Hypothalamus (tissue), 51 donors: Measurements from ENCODE around the gene RYR2.

Experiments used
- DNase-seq, 51 donors: peaks; one replicate each; lab custom pipeline; 2025; lab: John Stamatoyannopoulos, UW

The RYR2 gene

GRCh38 chr1:237187842-237188241 is 145.9 kb downstream of the RYR2 start:
- DNase-seq: no peak

GRCh38 chr1:237191403-237191802 is 149.4 kb downstream of the RYR2 start:
- DNase-seq: no peak

- DNase-seq: no peak
These were observed 155.8 kb downstream of the RYR2 start for GRCh38 chr1:237197470-237198425.

GRCh38 chr1:237199026-237199425 is 157.0 kb downstream of the RYR2 start:
- DNase-seq: no peak

GRCh38 chr1:237201155-237201554 is 159.2 kb downstream of the RYR2 start:
- no peak for DNase-seq

DNA sequence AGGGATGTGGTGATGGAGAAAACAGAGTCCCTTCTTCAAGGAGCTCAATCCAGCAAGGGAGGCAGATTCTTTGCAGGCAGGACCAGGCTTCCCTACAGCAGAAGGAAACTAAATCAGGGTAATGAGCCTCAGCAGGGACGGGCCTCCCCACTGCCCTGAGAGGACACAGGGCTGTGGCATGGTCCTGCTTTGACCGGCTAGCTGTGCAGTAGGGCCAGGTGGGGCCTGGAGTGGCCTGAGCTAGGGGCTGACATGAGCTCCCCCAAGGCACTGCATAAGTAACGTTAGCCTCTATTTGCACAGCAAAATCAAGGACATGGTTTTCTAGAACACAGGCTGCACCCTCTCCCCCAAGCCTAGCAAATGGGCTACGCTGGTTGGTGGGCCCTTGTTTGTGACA is 162.9 kb downstream of the RYR2 start:
- no peak for DNase-seq

DNA sequence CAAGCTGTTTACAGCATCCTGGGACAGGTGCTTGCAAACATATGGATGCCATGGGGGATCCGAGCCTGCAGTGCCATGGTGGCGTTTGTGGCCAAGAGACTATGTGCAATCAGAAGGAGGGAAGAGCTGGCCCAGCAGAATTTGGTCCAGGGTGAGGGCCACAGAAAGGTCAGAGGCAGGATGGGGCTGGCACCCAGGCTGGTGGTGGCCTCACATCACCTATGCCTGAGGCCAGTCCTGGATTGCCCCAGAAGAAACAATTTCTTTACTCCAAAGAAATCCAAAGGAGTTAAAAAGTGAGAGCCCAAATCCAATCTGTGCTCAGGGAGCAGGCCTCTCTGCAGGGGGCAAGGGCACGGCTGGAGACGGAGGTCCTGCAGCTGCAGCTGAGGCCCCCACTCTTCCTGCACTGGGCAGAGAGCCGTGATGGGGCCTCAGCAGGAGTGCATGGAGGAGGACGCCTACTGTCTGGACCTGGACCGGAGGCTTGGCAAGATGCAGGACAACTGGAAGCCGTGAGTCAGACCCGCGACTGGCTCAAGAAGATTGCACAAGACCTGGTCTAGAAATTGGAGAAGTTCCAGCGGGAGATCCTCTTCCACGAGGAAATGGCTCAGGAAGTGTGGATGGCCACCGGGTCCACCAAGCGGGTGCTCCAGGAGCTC is 163.5 kb downstream of the RYR2 start:
- no peak for DNase-seq

GRCh38 chr1:237206065-237206414 is 164.1 kb downstream of the RYR2 start:
- DNase-seq: no peak

DNA sequence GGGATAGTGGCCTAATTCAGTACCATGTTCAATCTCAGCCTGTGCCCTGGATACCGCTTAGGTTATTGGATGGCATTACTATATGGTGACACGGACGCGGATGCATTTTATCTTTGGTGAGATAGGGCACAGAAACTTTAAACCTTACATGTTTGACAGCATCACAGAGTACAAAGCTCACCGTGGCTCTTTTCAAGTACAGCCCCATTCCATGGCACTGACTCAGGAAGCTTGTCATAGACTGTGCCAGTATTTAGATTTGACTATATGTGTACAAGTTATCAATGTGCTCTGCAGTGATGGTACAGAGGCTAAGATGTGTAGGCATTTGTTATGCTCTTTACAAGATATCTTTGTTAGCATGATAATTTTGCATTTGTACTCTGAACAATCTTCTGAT is 169.0 kb downstream of the RYR2 start:
- DNase-seq: peak in 1 of 51 donors; percentile 27

- DNase-seq: no peak
These were observed 169.6 kb downstream of the RYR2 start for GRCh38 chr1:237211540-237211939.

DNA sequence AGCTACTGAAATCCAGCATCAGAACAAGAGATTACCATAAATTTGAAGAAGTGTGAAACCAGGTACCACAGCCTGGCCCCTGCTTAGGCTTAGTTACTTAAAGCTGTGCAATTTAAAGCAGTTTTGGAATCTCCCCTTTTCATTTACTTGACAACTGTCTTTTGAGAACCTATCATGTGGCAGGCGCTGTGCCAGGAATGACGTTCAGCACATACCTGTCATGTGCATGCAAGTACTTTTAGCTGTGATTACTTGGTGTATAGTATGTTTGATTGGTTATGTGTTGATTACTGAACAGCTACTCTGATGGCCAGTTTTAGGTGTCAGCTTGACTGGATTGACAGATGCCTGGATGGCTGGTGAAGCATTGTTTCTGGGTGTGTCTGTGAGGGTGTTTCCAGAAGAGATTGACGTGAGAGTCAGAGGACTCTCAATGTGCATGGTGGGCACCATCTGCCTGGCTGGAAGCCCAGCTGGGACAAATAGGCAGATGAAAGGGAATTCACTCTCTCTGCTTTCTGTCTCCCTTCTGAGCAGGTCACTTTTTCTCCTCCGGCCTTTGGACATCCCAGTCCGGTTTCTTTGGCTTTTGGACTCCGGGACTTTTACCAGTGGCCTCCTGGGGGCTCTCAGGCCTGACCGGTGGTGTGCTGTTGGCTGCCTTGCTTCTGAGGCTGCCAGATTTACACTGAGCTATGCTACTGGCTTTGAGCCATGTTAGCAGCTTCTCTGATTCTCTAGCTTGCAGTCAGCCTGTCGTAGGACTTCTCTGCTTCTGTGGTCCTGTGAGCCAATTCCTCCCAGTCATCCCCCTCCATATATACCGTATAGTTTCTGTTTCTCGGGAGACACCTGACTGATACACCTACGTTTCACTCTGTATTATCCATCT is 178.0 kb downstream of the RYR2 start:
- peak in 2 of 51 donors; percentile 24 to 25 for DNase-seq

GRCh38 chr1:237223419-237223818 is 181.4 kb downstream of the RYR2 start:
- DNase-seq: no peak

GRCh38 chr1:237226177-237226944 is 184.4 kb downstream of the RYR2 start:
- DNase-seq: no peak

GRCh38 chr1:237227476-237227875 is 185.5 kb downstream of the RYR2 start:
- no peak for DNase-seq

- DNase-seq: no peak
These were observed 186.4 kb downstream of the RYR2 start for GRCh38 chr1:237228421-237228820.

DNA sequence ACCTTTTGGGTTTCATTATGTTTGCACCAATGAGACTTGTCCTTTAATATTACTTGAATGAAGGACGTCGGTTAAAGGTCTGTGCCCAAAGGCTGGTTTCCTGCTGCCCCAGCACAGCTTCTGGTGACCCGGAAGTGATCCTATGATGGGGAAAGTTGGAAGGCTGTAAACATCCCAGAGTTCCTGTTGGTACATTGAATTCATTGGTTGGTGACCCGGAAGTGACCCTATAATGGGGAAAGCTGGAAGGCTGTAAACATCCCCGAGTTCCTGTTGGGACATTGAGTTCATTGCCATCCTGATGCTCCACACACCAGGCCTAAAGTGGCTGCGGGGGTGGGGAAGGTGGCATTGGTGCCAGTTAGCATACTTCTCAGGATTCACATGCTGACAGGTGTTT is 187.3 kb downstream of the RYR2 start:
- DNase-seq: no peak

GRCh38 chr1:237232501-237232900 is 190.5 kb downstream of the RYR2 start:
- DNase-seq: no peak

DNA sequence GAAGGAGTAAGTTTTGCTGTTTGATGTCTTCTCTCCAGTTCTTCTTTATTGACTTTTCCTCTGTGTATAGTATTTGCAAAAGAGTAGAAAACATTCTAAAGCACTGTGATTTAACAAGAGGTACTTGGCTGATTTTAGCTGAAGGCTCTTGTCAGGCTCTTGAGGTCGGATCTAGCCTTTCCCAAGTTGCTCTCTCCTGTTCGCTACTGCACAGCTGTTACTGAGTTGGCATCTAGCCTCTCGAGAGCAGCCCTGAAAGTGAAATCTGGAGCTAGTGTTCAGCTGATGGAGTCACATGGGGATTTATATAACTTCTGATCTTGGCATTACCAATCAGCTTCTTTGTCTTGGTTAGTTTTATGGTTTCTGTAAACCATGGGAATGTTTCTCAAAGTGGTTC is 193.1 kb downstream of the RYR2 start:
- DNase-seq: no peak

DNA sequence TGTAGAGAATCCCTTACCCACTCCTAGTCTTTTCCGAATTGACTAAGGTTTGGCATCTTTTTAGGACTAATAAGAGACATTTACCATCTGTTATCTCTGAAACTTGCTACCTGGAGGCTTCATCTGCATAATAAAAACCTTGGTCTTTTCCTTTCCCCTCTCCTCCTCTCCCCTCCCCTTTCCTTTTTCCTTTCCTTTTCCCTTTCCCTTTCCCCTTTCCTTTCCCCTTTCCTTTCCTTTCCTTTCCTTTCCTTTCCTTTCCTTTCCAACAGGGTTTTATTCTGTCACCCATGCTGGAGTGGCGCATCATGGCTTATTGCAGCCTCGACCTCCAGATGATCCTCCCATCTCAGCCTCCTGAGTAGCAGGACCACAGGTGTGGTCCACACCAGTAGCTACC is 195.7 kb downstream of the RYR2 start:
- no peak for DNase-seq

GRCh38 chr1:237239248-237239647 is 197.3 kb downstream of the RYR2 start:
- no peak for DNase-seq
